ENCODE measurements around the gene HACD4.

GRCh38 chr9:20997503-20998076 is 33.9 kb downstream of the HACD4 start:
- no peak for TF ChIP-seq GATA3 (IDR thresholded peaks at IDR 0.05; ENCODE audit: low read depth, low read length)
- no peak for TF ChIP-seq GATA2 (IDR thresholded peaks at IDR 0.05; ENCODE audit: low read depth, low read length)

Measured in SH-SY5Y (cell line).